A549 (cell line): Measurements from ENCODE around the gene ANKFN1. TPM values are rescaled to one million over a fixed set of nuclear protein-coding genes. Genes with fewer than 3 reads are reported as not detected.

Source experiments
- ATAC-seq, 2 experiments: fragments of 200-7000 bp in 1 of 2; fragments of >200 bp in 1 of 2; cut with Nextera tagmentation in 1 of 2; cut with Tn5 transposase in 1 of 2; 3 replicates each; pipeline versions ENCODE4 v1.8.0 to v1.9.1; 2018 to 2020; ENCODE audit warnings: mild to moderate bottlenecking in 1 of 2, moderate library complexity in 1 of 2
- CTCF ChIA-PET: fragments of 300-600 bp; sonication (Branson Sonifier 250); formaldehyde crosslinking; extraction: SDS; loops from one replicate; lab custom pipeline; 2021; ENCODE audit warnings: antibody characterized with exemption, inconsistent platforms; lab: Yijun Ruan, JAX
- POLR2A ChIA-PET: fragments of 350-600 bp; formaldehyde crosslinking; extraction: SDS; loops from one replicate; lab custom pipeline; 2021; ENCODE audit warnings: antibody characterized with exemption, inconsistent platforms; lab: Yijun Ruan, JAX
- DNase-seq, 2 experiments: peaks; one replicate each; pipeline versions ENCODE4 v3.0.0 to v3.0.0-alpha.2; 2011 to 2016; ENCODE audit warnings: low read depth in 1 of 2, low spot score in 1 of 2
- FAIRE-seq: peaks from 2 replicates; lab custom pipeline; 2011; peaks lifted over from hg19 to GRCh38; lab: Jason Lieb, UNC
- H3K27ac ChIP-seq, 2 experiments: fragments of >200 bp; sonication (Bioruptor Twin); formaldehyde crosslinking; 3 replicates each; pipeline ENCODE4 v1.5.1; 2016 to 2017
- H3K4me1 ChIP-seq: fragments of >200 bp; sonication (Bioruptor Twin); formaldehyde crosslinking; 3 replicates; pipeline ENCODE4 v1.6.1; 2016
- H3K4me2 ChIP-seq: fragments of >200 bp; sonication (Bioruptor Twin); formaldehyde crosslinking; 3 replicates; pipeline ENCODE4 v1.6.1; 2016
- H3K4me3 ChIP-seq: fragments of >200 bp; sonication (Bioruptor Twin); formaldehyde crosslinking; 3 replicates; pipeline ENCODE4 v1.5.1; 2016
- H3K9me3 ChIP-seq: fragments of >200 bp; sonication (Bioruptor Twin); formaldehyde crosslinking; 3 replicates; pipeline ENCODE4 v1.6.1; 2016
- CBX2 ChIP-seq: fragments of 200-600 bp; sonication (generic); IDR thresholded peaks from 2 replicates; pipeline ENCODE4 v1.6.1; 2016; ENCODE audit warnings: low read depth, mild to moderate bottlenecking, borderline replicate concordance
- CEBPB ChIP-seq, 2 experiments: fragments of >200 bp in 1 of 2; sonication (Bioruptor Twin) in 1 of 2; formaldehyde crosslinking in 1 of 2; IDR thresholded peaks; 2 replicates each; pipeline ENCODE4 v1.6.1; 2012 to 2016
- ELK1 ChIP-seq: fragments of 150-350 bp; IDR thresholded peaks from 2 replicates; pipeline ENCODE4 v1.6.1; 2014; ENCODE audit warnings: low read depth, mild to moderate bottlenecking, low read length
- EP300 ChIP-seq, 2 experiments: fragments of >200 bp; sonication (Bioruptor Twin); formaldehyde crosslinking; IDR thresholded peaks; 2 replicates in 1 of 2; 3 replicates in 1 of 2; pipeline ENCODE4 v1.6.1; 2016 to 2017
- FOSB ChIP-seq: fragments of 250-450 bp; sonication (Bioruptor Pico); IDR thresholded peaks from 2 replicates; pipeline ENCODE4 v1.5.0; 2020; ENCODE audit warnings: mild to moderate bottlenecking, moderate library complexity
- HMGXB4 ChIP-seq: fragments of 250-450 bp; sonication (Bioruptor Pico); IDR thresholded peaks from 2 replicates; pipeline ENCODE4 v1.5.0; 2021; ENCODE audit warnings: mild to moderate bottlenecking, moderate library complexity, borderline replicate concordance
- HOXB13 ChIP-seq: fragments of 250-450 bp; sonication (Bioruptor Pico); IDR thresholded peaks from 2 replicates; pipeline ENCODE4 v1.5.0; 2020; ENCODE audit warnings: low read depth, mild to moderate bottlenecking, moderate library complexity
- HOXB5 ChIP-seq: fragments of 250-450 bp; sonication (Bioruptor Pico); IDR thresholded peaks from 2 replicates; pipeline ENCODE4 v1.5.0; 2020; ENCODE audit warnings: mild to moderate bottlenecking, moderate library complexity
- KDM1A ChIP-seq: fragments of 200-600 bp; sonication (generic); IDR thresholded peaks from 2 replicates; pipeline ENCODE4 v1.6.1; 2016; ENCODE audit warnings: low read depth, mild to moderate bottlenecking
- MAX ChIP-seq: IDR thresholded peaks from 2 replicates; pipeline ENCODE4 v1.6.1; 2012
- MAZ ChIP-seq: fragments of 150-350 bp; IDR thresholded peaks from 2 replicates; pipeline ENCODE4 v1.6.1; 2014; ENCODE audit warnings: antibody characterized with exemption, low read depth, low read length, borderline replicate concordance
- MYC ChIP-seq: IDR thresholded peaks from 2 replicates; pipeline ENCODE4 v1.6.1; 2012; ENCODE audit warnings: mild to moderate bottlenecking, inconsistent platforms, low read length, improper control_type of control experiment, borderline replicate concordance
- NFE2L2 ChIP-seq: fragments of 150-350 bp; conservative IDR thresholded peaks from 2 replicates; pipeline ENCODE4 v1.6.1; 2014; ENCODE audit warnings: low read length
- PHF8 ChIP-seq: fragments of 200-600 bp; sonication (generic); IDR thresholded peaks from 2 replicates; pipeline ENCODE4 v1.6.1; 2016; ENCODE audit warnings: low read depth, mild to moderate bottlenecking, antibody characterized with exemption, moderate library complexity, borderline replicate concordance
- SMC3 ChIP-seq: fragments of >200 bp; sonication (Bioruptor Twin); formaldehyde crosslinking; IDR thresholded peaks from 3 replicates; pipeline ENCODE4 v1.6.1; 2018; ENCODE audit warnings: inconsistent platforms
- SREBF2 ChIP-seq: fragments of 450-650 bp; IDR thresholded peaks from 2 replicates; pipeline ENCODE4 v1.6.1; 2014; ENCODE audit warnings: mild to moderate bottlenecking, moderate library complexity
- WGBS: methylation state at CpG from one replicate; pipeline ENCODE4 v1.1.6; 2017; ENCODE audit errors: missing lambda C conversion rate; 5-methylcytosine and 5-hydroxymethylcytosine counted together
- polyA plus RNA-seq, 4 experiments: library from polyadenylated mRNA; depleted of rRNA in 3 of 4; stranded (reverse); fragments of >200 nt; fragmentation: RNase III in 1 of 4; extraction: RNeasy Plus Mini Kit Qiagen cat#74134 plus additional on column Dnase treatment in 1 of 4; gene quantifications; 2 replicates in 3 of 4; 3 replicates in 1 of 4; pipeline ENCODE4 v1.2.3, GENCODE V29; 2011 to 2017

The ANKFN1 gene
- polyA plus RNA-seq, 2 of the 4 experiments (the other 2 are of a cell fraction): 0.37 TPM; not detected in 1

- TF ChIP-seq PHF8: no peak
- TF ChIP-seq HOXB13 (CRISPR knock-in tag): no peak
- TF ChIP-seq EP300 (IDR thresholded peaks at IDR 0.05): no peak
These were observed 31.4 kb downstream of the ANKFN1 start (continued) for GRCh38 chr17:56184650-56185049.

- Histone ChIP-seq H3K27ac (no peak overlapping the region), H3K4me1 (no peaks in the 10 kb centered on the region), H3K4me2 (no peak overlapping the region), H3K4me3 (no peak overlapping the region), H3K9me3 (no peaks in the 10 kb centered on the region)
- no peak for FAIRE-seq
- ATAC-seq: no peak
- DNase-seq: no peak
- no peak for TF ChIP-seq SMC3
- no peak for TF ChIP-seq CEBPB (IDR thresholded peaks at IDR 0.05)
- CTCF ChIA-PET: interaction anchor here (1.2 kb wide), 1 partner anchor 594 kb away, joined by 3 read pairs; no protein-coding TSS in a partner anchor
- WGBS: 9% methylated on average over 6 of the region's 6 CpGs
- POLR2A ChIA-PET: no interaction called here
These were observed 32.4 kb downstream of the ANKFN1 start for GRCh38 chr17:56185491-56186221.

- Histone ChIP-seq H3K4me3 (no peak overlapping the region), H3K4me2 (no peak overlapping the region), H3K27ac (no peak overlapping the region), H3K4me1 (no peaks in the 10 kb centered on the region), H3K9me3 (no peaks in the 10 kb centered on the region)
- ATAC-seq: no peak
- no peak for FAIRE-seq
- TF ChIP-seq ELK1 (no peak), CBX2 (no peak), NFE2L2 (no peak), MAZ (no peak)
- 28% methylated on average over 7 of the region's 7 CpGs for whole genome bisulfite sequencing
- CTCF ChIA-PET: interaction anchor here (1.2 kb wide), 1 partner anchor 594 kb away, joined by 3 read pairs; no protein-coding TSS in a partner anchor
- DNase-seq: no peak
- POLR2A ChIA-PET: no interaction called here
These were observed 33.0 kb downstream of the ANKFN1 start for GRCh38 chr17:56186222-56186786.

- CTCF ChIA-PET: interaction anchor here (1.2 kb wide), 1 partner anchor 14 kb away, joined by 3 read pairs; no protein-coding TSS in a partner anchor
- 0 out of 3 replicates have a peak overlapping the region, but pooled peaks have one; percentile 21 for H3K4me3 ChIP-seq
- POLR2A ChIA-PET: no interaction called here
- 10% methylated on average over 5 of the region's 5 CpGs for WGBS
- no peaks in the 10 kb centered on the region for H3K4me1 ChIP-seq
- TF ChIP-seq FOSB (CRISPR knock-in tag) (no peak), MAX (no peak), HMGXB4 (no peak), MYC (no peak), HOXB5 (CRISPR knock-in tag) (no peak), SREBF2 (no peak), KDM1A (no peak)
- peak overlapping the region; percentile 34; the same call in 1 of the 3 replicates for H3K4me2 ChIP-seq
- ATAC-seq (peak; percentile 56 to 78; a peak in 4 of 6 replicates), FAIRE-seq (no peak), DNase-seq (peak; percentile 40 to 81)
- H3K27ac ChIP-seq: no peak overlapping the region
- H3K9me3 ChIP-seq: peaks cover 7% of the 10 kb centered on the region; the same call in 2 of the 3 replicates
These were observed 50.2 kb downstream of the ANKFN1 start for GRCh38 chr17:56203430-56203829.
